ENCODE data around the gene RBM24. TPM values are rescaled to one million over a fixed set of nuclear protein-coding genes. Genes with fewer than 3 reads are reported as not detected.

Gene RBM24
- total RNA-seq, 1 donor from 2014 or later: 10.8 TPM

DNA sequence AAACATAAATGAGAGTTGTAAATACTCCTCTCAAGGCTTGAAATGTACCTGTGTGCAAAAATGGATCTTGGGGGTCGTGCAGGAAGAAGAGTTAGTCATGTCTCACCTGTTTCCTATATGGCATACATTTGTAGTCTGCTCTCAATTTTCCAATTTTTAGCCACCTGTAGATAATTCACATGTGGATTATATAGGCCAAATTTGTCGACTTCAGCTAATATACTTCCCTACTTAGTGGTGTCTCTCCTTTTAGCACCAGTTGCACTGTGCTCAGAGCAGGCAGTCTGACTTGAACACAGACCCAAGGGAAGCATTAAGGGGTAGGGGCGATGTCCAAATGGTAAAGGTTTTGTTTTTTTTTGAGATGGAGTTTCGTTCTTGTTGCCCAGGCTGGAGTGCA, 1.9 kb downstream of the RBM24 start:
- H3K27me3 Mint-ChIP-seq (ENCODE audit: low read depth): no peaks in the 10 kb centered on the region
- H3K9me3 Mint-ChIP-seq (ENCODE audit: low read depth): no peaks in the 10 kb centered on the region
- peaks cover 14% of the 10 kb centered on the region for H3K36me3 Mint-ChIP-seq (ENCODE audit: low read depth)
- no peak for DNase-seq (ENCODE audit: low spot score)
- peak overlapping the region; percentile 66 for H3K4me3 Mint-ChIP-seq (ENCODE audit: unreplicated experiment)
- H3K27ac Mint-ChIP-seq (ENCODE audit: unreplicated experiment): no peak overlapping the region
- TF ChIP-seq, protein P1, sequence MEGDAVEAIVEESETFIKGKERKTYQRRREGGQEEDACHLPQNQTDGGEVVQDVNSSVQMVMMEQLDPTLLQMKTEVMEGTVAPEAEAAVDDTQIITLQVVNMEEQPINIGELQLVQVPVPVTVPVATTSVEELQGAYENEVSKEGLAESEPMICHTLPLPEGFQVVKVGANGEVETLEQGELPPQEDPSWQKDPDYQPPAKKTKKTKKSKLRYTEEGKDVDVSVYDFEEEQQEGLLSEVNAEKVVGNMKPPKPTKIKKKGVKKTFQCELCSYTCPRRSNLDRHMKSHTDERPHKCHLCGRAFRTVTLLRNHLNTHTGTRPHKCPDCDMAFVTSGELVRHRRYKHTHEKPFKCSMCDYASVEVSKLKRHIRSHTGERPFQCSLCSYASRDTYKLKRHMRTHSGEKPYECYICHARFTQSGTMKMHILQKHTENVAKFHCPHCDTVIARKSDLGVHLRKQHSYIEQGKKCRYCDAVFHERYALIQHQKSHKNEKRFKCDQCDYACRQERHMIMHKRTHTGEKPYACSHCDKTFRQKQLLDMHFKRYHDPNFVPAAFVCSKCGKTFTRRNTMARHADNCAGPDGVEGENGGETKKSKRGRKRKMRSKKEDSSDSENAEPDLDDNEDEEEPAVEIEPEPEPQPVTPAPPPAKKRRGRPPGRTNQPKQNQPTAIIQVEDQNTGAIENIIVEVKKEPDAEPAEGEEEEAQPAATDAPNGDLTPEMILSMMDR (IDR thresholded peaks at IDR 0.05): no peak
- peaks cover 28% of the 10 kb centered on the region for H3K4me1 Mint-ChIP-seq (ENCODE audit: low read depth)

DNA sequence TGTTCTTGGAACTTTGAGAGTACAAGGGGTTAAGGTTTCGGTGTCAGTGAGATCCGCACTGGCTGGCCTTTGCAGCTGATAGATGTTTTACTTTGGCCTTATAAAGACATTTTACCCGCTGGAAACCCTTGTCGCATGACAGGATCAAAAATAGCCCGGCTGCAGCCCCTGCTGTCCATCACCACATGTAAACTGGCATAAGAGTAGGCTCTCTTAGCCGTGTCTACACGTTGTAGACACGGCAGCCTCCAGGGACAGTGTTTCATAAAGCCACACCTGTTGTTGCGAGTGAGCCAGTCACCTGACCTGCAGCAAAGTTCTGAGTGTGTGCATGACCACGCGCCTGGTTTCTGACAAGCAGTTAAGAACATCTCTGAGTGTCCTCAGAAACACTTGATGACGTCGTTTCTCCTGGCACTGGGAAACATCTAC, 8.5 kb downstream of the RBM24 start:
- Mint-ChIP-seq H3K27ac (ENCODE audit: unreplicated experiment) (peak overlapping the region; percentile 17), H3K4me3 (ENCODE audit: unreplicated experiment) (no peak overlapping the region), H3K9me3 (ENCODE audit: low read depth) (no peaks in the 10 kb centered on the region), H3K27me3 (ENCODE audit: low read depth) (no peaks in the 10 kb centered on the region), H3K36me3 (ENCODE audit: low read depth) (peaks cover 30% of the 10 kb centered on the region), H3K4me1 (ENCODE audit: low read depth) (peaks cover 9% of the 10 kb centered on the region)
- DNase-seq (ENCODE audit: low spot score): no peak
- TF ChIP-seq, protein P1 (IDR thresholded peaks at IDR 0.05): no peak

DNA sequence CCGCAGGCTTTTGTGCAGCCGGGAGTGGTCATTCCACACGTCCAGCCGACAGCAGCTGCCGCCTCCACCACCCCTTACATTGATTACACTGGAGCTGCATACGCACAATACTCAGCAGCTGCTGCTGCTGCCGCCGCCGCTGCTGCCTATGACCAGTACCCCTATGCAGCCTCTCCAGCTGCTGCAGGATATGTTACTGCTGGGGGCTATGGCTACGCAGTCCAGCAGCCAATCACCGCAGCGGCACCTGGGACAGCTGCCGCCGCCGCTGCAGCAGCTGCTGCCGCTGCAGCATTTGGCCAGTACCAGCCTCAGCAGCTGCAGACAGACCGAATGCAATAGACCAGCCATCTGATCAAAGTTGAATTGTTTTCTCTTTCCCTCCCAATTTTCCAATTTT, 10.6 kb downstream of the RBM24 start:
- no peak for DNase-seq (ENCODE audit: low spot score)
- Mint-ChIP-seq H3K4me1 (ENCODE audit: low read depth) (peaks cover 11% of the 10 kb centered on the region), H3K27ac (ENCODE audit: unreplicated experiment) (no peak overlapping the region), H3K9me3 (ENCODE audit: low read depth) (no peaks in the 10 kb centered on the region), H3K27me3 (ENCODE audit: low read depth) (no peaks in the 10 kb centered on the region), H3K36me3 (ENCODE audit: low read depth) (peaks cover 16% of the 10 kb centered on the region), H3K4me3 (ENCODE audit: unreplicated experiment) (no peak overlapping the region)
- TF ChIP-seq, protein P1 (IDR thresholded peaks at IDR 0.05): no peak

DNA sequence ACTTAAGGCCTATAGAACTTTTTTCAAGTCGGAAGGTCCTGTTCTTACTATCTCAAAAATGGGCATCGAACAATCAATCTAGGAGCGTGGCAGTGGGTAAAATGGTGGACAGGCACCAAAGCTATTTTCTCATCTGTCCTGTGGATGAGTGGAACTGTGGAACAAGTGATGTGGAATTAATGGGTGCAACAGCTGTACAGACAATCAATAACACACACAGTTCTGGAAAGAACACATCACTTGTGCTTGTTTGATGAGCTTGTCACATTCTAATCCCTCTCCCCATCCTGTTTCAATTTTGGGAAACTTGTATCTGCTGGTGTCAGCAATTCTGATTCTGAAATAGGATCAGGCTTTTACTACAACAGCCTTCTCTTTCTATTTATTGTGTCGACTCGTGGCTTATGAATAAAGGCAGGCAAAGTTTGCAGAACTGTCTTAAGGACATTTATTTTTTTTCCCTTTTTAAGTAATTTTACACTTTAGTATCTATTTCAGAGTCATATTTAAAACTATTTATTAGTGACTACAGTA, 11.5 kb downstream of the RBM24 start:
- H3K4me3 Mint-ChIP-seq (ENCODE audit: unreplicated experiment): no peak overlapping the region
- H3K36me3 Mint-ChIP-seq (ENCODE audit: low read depth): peaks cover 16% of the 10 kb centered on the region
- H3K4me1 Mint-ChIP-seq (ENCODE audit: low read depth): peaks cover 18% of the 10 kb centered on the region
- no peak for DNase-seq (ENCODE audit: low spot score)
- TF ChIP-seq, protein P1 (IDR thresholded peaks at IDR 0.05): no peak
- H3K27me3 Mint-ChIP-seq (ENCODE audit: low read depth): no peaks in the 10 kb centered on the region
- H3K9me3 Mint-ChIP-seq (ENCODE audit: low read depth): no peaks in the 10 kb centered on the region
- no peak overlapping the region for H3K27ac Mint-ChIP-seq (ENCODE audit: unreplicated experiment)

DNA sequence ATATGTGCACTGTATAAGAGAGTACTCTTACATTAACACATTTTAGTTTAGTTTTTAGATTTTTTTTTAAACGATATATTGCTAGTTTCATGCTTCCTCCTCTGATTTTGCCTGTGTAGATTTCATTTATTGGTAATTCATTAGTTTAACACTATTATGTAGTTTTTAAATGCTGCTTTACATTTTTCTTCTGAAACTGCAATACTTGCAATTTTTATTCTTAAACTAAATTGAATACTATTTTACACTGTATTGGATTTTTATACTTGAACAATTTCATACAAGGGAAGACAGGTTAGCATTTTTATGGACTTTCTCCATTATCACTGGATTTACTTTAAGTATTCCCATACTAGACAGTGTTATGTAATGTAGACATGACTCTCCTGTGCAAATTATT, 12.2 kb downstream of the RBM24 start:
- H3K27ac Mint-ChIP-seq (ENCODE audit: unreplicated experiment): no peak overlapping the region
- H3K27me3 Mint-ChIP-seq (ENCODE audit: low read depth): no peaks in the 10 kb centered on the region
- DNase-seq (ENCODE audit: low spot score): no peak
- TF ChIP-seq, protein P1 (IDR thresholded peaks at IDR 0.05): no peak
- peaks cover 17% of the 10 kb centered on the region for H3K36me3 Mint-ChIP-seq (ENCODE audit: low read depth)
- no peak overlapping the region for H3K4me3 Mint-ChIP-seq (ENCODE audit: unreplicated experiment)
- H3K9me3 Mint-ChIP-seq (ENCODE audit: low read depth): no peaks in the 10 kb centered on the region
- H3K4me1 Mint-ChIP-seq (ENCODE audit: low read depth): peaks cover 24% of the 10 kb centered on the region

Data from chondrocyte (in vitro differentiated cells).